Measurements from ENCODE around the gene LRTM1.

LRTM1 gene

GRCh38 chr3:54928046-54928770, at the start of gene LRTM1:
Gene LRTM1 (minus strand): TSS chr3:54928059. CDS start chr3:54927911, 148 bp downstream.
- no peak for DNase-seq (ENCODE audit: low read depth in 2 of 2)

- DNase-seq (ENCODE audit: low read depth in 2 of 2) = no peak
These were observed 49.6 kb upstream of the LRTM1 start for GRCh38 chr3:54977439-54977838.

GRCh38 chr3:54970895-54971294, 43.0 kb upstream of the LRTM1 start:
- DNase-seq (ENCODE audit: low read depth in 2 of 2) = no peak

GRCh38 chr3:54969652-54970051, 41.8 kb upstream of the LRTM1 start:
- no peak for DNase-seq (ENCODE audit: low read depth in 2 of 2)

- DNase-seq (ENCODE audit: low read depth in 2 of 2) = no peak
These were observed 40.8 kb upstream of the LRTM1 start for GRCh38 chr3:54968546-54969172.

- DNase-seq (ENCODE audit: low read depth in 2 of 2) = no peak
These were observed 39.9 kb upstream of the LRTM1 start for GRCh38 chr3:54967731-54968161.

- no peak for DNase-seq (ENCODE audit: low read depth in 2 of 2)
These were observed 39.1 kb upstream of the LRTM1 start for GRCh38 chr3:54966979-54967378.

- no peak for DNase-seq (ENCODE audit: low read depth in 2 of 2)
These were observed 37.9 kb upstream of the LRTM1 start for GRCh38 chr3:54965746-54966145.

- DNase-seq (ENCODE audit: low read depth in 2 of 2) = no peak
These were observed 36.2 kb upstream of the LRTM1 start for GRCh38 chr3:54964081-54964480.

- DNase-seq (ENCODE audit: low read depth in 2 of 2) = no peak
These were observed 35.8 kb upstream of the LRTM1 start for GRCh38 chr3:54963641-54964040.

GRCh38 chr3:54962200-54962599, 34.3 kb upstream of the LRTM1 start:
- no peak for DNase-seq (ENCODE audit: low read depth in 2 of 2)

- no peak for DNase-seq (ENCODE audit: low read depth in 2 of 2)
These were observed 32.8 kb upstream of the LRTM1 start for GRCh38 chr3:54960701-54961100.

- DNase-seq (ENCODE audit: low read depth in 2 of 2) = no peak
These were observed 32.2 kb upstream of the LRTM1 start for GRCh38 chr3:54960082-54960481.

GRCh38 chr3:54957711-54958110, 29.9 kb upstream of the LRTM1 start:
- no peak for DNase-seq (ENCODE audit: low read depth in 2 of 2)

GRCh38 chr3:54955941-54956340, 28.1 kb upstream of the LRTM1 start:
- DNase-seq (ENCODE audit: low read depth in 2 of 2) = no peak

- DNase-seq (ENCODE audit: low read depth in 2 of 2) = no peak
These were observed 27.6 kb upstream of the LRTM1 start for GRCh38 chr3:54955496-54955895.

- DNase-seq (ENCODE audit: low read depth in 2 of 2) = no peak
These were observed 26.7 kb upstream of the LRTM1 start for GRCh38 chr3:54954521-54954920.

GRCh38 chr3:54954022-54954421, 26.2 kb upstream of the LRTM1 start:
- DNase-seq (ENCODE audit: low read depth in 2 of 2) = no peak

- no peak for DNase-seq (ENCODE audit: low read depth in 2 of 2)
These were observed 23.5 kb upstream of the LRTM1 start for GRCh38 chr3:54951405-54951804.

- no peak for DNase-seq (ENCODE audit: low read depth in 2 of 2)
These were observed 22.6 kb upstream of the LRTM1 start for GRCh38 chr3:54950391-54951003.

- no peak for DNase-seq (ENCODE audit: low read depth in 2 of 2)
These were observed 21.7 kb upstream of the LRTM1 start for GRCh38 chr3:54949491-54950044.

GRCh38 chr3:54941690-54942362, 14.0 kb upstream of the LRTM1 start:
- no peak for DNase-seq (ENCODE audit: low read depth in 2 of 2)

Data from stimulated activated CD4-positive, alpha-beta T cell treated with anti-CD3 and anti-CD28 coated beads, Interleukin-15, amount 100 ng/mL, for 48 hours (primary cell).